Measurements from ENCODE around the gene MDFI. TPM values are rescaled to one million over a fixed set of nuclear protein-coding genes. Genes with fewer than 3 reads are reported as not detected.

Gene MDFI
- total RNA-seq (2014; rRNA removed; shearing (Covaris generic)), result 166 and 176 TPM in 2 replicates

GRCh38 chr6:41638002-41638934 lies at the start of gene MDFI:
Gene MDFI, plus strand, starts transcription at chr6:41638468. Its CDS starts 282 bp downstream, at chr6:41638750.
- Histone ChIP-seq H3K4me1 (peaks cover 62% of the 10 kb centered on the region), H3K36me3 (peaks cover 9% of the 10 kb centered on the region), H3K4me3 (peak within 1 kb of the TSS; percentile 88), H3K27ac (peak within 1 kb of the TSS; percentile 92), H3K27me3 (no peaks in the 10 kb centered on the region), H3K9me3 (replicated peaks) (no peaks in the 10 kb centered on the region)
- peak; percentile 83 to 84 for DNase-seq

- Histone ChIP-seq H3K9me3 (replicated peaks) (no peaks in the 10 kb centered on the region), H3K4me1 (peaks cover 5% of the 10 kb centered on the region), H3K27ac (no peak overlapping the region), H3K36me3 (peaks cover 12% of the 10 kb centered on the region), H3K27me3 (no peaks in the 10 kb centered on the region), H3K4me3 (no peak overlapping the region)
- no peak for DNase-seq
Measured at GRCh38 chr6:41589223-41589622, 49.0 kb upstream of the MDFI start.

- Histone ChIP-seq H3K4me1 (peaks cover 3% of the 10 kb centered on the region; the same call in 1 of the 2 replicates), H3K9me3 (replicated peaks) (no peaks in the 10 kb centered on the region), H3K27ac (no peak overlapping the region), H3K36me3 (peaks cover 12% of the 10 kb centered on the region), H3K27me3 (no peaks in the 10 kb centered on the region), H3K4me3 (no peak overlapping the region)
- DNase-seq, result no peak
Measured at GRCh38 chr6:41589636-41590622, 48.3 kb upstream of the MDFI start.

GRCh38 chr6:41591122-41591521 lies 47.1 kb upstream of the MDFI start:
- peaks cover 12% of the 10 kb centered on the region for H3K36me3 ChIP-seq
- H3K4me3 ChIP-seq, result no peak overlapping the region
- H3K27me3 ChIP-seq, result no peaks in the 10 kb centered on the region
- H3K27ac ChIP-seq, result no peak overlapping the region
- no peak for DNase-seq
- H3K4me1 ChIP-seq, result peaks cover 3% of the 10 kb centered on the region; the same call in 1 of the 2 replicates
- no peaks in the 10 kb centered on the region for H3K9me3 ChIP-seq (replicated peaks)

GRCh38 chr6:41591859-41592502 lies 46.3 kb upstream of the MDFI start:
- no peak overlapping the region for H3K27ac ChIP-seq
- H3K4me3 ChIP-seq, result no peak overlapping the region
- peaks cover 16% of the 10 kb centered on the region for H3K36me3 ChIP-seq
- DNase-seq, result peak; percentile 70 to 90
- no peaks in the 10 kb centered on the region for H3K27me3 ChIP-seq
- H3K9me3 ChIP-seq (replicated peaks), result no peaks in the 10 kb centered on the region
- H3K4me1 ChIP-seq, result peaks cover 3% of the 10 kb centered on the region; the same call in 1 of the 2 replicates

- no peak for DNase-seq
- no peaks in the 10 kb centered on the region for H3K9me3 ChIP-seq (replicated peaks)
- no peak overlapping the region for H3K4me3 ChIP-seq
- H3K27me3 ChIP-seq, result no peaks in the 10 kb centered on the region
- H3K36me3 ChIP-seq, result peaks cover 16% of the 10 kb centered on the region
- H3K4me1 ChIP-seq, result peaks cover 3% of the 10 kb centered on the region; the same call in 1 of the 2 replicates
- no peak overlapping the region for H3K27ac ChIP-seq
Measured at GRCh38 chr6:41593406-41593805, 44.9 kb upstream of the MDFI start.

GRCh38 chr6:41593839-41594238 lies 44.4 kb upstream of the MDFI start:
- H3K4me1 ChIP-seq, result peaks cover 3% of the 10 kb centered on the region; the same call in 1 of the 2 replicates
- DNase-seq, result no peak
- no peaks in the 10 kb centered on the region for H3K9me3 ChIP-seq (replicated peaks)
- H3K36me3 ChIP-seq, result peaks cover 12% of the 10 kb centered on the region
- H3K27me3 ChIP-seq, result no peaks in the 10 kb centered on the region
- H3K27ac ChIP-seq, result no peak overlapping the region
- H3K4me3 ChIP-seq, result no peak overlapping the region

- H3K9me3 ChIP-seq (replicated peaks), result no peaks in the 10 kb centered on the region
- no peak overlapping the region for H3K27ac ChIP-seq
- DNase-seq, result no peak
- peaks cover 3% of the 10 kb centered on the region; the same call in 1 of the 2 replicates for H3K4me1 ChIP-seq
- H3K27me3 ChIP-seq, result no peaks in the 10 kb centered on the region
- H3K36me3 ChIP-seq, result peaks cover 8% of the 10 kb centered on the region; the same call in 1 of the 2 replicates
- no peak overlapping the region for H3K4me3 ChIP-seq
Measured at GRCh38 chr6:41594326-41594725, 43.9 kb upstream of the MDFI start.

GRCh38 chr6:41594766-41595165 lies 43.5 kb upstream of the MDFI start:
- Histone ChIP-seq H3K9me3 (replicated peaks) (no peaks in the 10 kb centered on the region), H3K4me1 (peaks cover 3% of the 10 kb centered on the region; the same call in 1 of the 2 replicates), H3K27ac (no peak overlapping the region), H3K27me3 (no peaks in the 10 kb centered on the region), H3K36me3 (peaks cover 8% of the 10 kb centered on the region; the same call in 1 of the 2 replicates), H3K4me3 (no peak overlapping the region)
- no peak for DNase-seq

GRCh38 chr6:41595166-41595565 lies 43.1 kb upstream of the MDFI start:
- no peak for DNase-seq
- no peak overlapping the region for H3K4me3 ChIP-seq
- no peak overlapping the region for H3K27ac ChIP-seq
- H3K4me1 ChIP-seq, result peaks cover 3% of the 10 kb centered on the region; the same call in 1 of the 2 replicates
- no peaks in the 10 kb centered on the region for H3K27me3 ChIP-seq
- peaks cover 8% of the 10 kb centered on the region; the same call in 1 of the 2 replicates for H3K36me3 ChIP-seq
- H3K9me3 ChIP-seq (replicated peaks), result no peaks in the 10 kb centered on the region

- no peak for DNase-seq
- no peaks in the 10 kb centered on the region for H3K27me3 ChIP-seq
- no peak overlapping the region for H3K27ac ChIP-seq
- H3K9me3 ChIP-seq (replicated peaks), result no peaks in the 10 kb centered on the region
- H3K4me3 ChIP-seq, result no peak overlapping the region
- peaks cover 3% of the 10 kb centered on the region; the same call in 1 of the 2 replicates for H3K4me1 ChIP-seq
- peaks cover 4% of the 10 kb centered on the region; the same call in 1 of the 2 replicates for H3K36me3 ChIP-seq
Measured at GRCh38 chr6:41596096-41596685, 42.1 kb upstream of the MDFI start.

- DNase-seq, result no peak
- H3K4me3 ChIP-seq, result no peak overlapping the region
- H3K27ac ChIP-seq, result no peak overlapping the region
- H3K36me3 ChIP-seq, result peaks cover 4% of the 10 kb centered on the region; the same call in 1 of the 2 replicates
- no peaks in the 10 kb centered on the region for H3K9me3 ChIP-seq (replicated peaks)
- H3K27me3 ChIP-seq, result no peaks in the 10 kb centered on the region
- peaks cover 3% of the 10 kb centered on the region; the same call in 1 of the 2 replicates for H3K4me1 ChIP-seq
Measured at GRCh38 chr6:41596807-41597206, 41.5 kb upstream of the MDFI start.

GRCh38 chr6:41597246-41598000 lies 40.8 kb upstream of the MDFI start:
- no peak overlapping the region for H3K27ac ChIP-seq
- peaks cover 4% of the 10 kb centered on the region; the same call in 1 of the 2 replicates for H3K36me3 ChIP-seq
- H3K4me3 ChIP-seq, result no peak overlapping the region
- peaks cover 2% of the 10 kb centered on the region; the same call in 1 of the 2 replicates for H3K4me1 ChIP-seq
- H3K9me3 ChIP-seq (replicated peaks), result no peaks in the 10 kb centered on the region
- no peak for DNase-seq
- no peaks in the 10 kb centered on the region for H3K27me3 ChIP-seq
